HG02642 (cell line): ENCODE measurements around the gene EIF2S2.
"Not testable (repeated sequence)": the region's sequence is repeated elsewhere in the genome, so short reads cannot be mapped to it uniquely, and the experiment has no call there.

Experiments
- ATAC-seq: cut with Tn5 transposase; IDR thresholded peaks from one replicate; pipeline ENCODE4 v1.9.1; 2021; ENCODE audit warnings: mild to moderate bottlenecking; ENCODE audit not compliant: unreplicated experiment, poor library complexity

The EIF2S2 gene, protein sequence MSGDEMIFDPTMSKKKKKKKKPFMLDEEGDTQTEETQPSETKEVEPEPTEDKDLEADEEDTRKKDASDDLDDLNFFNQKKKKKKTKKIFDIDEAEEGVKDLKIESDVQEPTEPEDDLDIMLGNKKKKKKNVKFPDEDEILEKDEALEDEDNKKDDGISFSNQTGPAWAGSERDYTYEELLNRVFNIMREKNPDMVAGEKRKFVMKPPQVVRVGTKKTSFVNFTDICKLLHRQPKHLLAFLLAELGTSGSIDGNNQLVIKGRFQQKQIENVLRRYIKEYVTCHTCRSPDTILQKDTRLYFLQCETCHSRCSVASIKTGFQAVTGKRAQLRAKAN

DNA sequence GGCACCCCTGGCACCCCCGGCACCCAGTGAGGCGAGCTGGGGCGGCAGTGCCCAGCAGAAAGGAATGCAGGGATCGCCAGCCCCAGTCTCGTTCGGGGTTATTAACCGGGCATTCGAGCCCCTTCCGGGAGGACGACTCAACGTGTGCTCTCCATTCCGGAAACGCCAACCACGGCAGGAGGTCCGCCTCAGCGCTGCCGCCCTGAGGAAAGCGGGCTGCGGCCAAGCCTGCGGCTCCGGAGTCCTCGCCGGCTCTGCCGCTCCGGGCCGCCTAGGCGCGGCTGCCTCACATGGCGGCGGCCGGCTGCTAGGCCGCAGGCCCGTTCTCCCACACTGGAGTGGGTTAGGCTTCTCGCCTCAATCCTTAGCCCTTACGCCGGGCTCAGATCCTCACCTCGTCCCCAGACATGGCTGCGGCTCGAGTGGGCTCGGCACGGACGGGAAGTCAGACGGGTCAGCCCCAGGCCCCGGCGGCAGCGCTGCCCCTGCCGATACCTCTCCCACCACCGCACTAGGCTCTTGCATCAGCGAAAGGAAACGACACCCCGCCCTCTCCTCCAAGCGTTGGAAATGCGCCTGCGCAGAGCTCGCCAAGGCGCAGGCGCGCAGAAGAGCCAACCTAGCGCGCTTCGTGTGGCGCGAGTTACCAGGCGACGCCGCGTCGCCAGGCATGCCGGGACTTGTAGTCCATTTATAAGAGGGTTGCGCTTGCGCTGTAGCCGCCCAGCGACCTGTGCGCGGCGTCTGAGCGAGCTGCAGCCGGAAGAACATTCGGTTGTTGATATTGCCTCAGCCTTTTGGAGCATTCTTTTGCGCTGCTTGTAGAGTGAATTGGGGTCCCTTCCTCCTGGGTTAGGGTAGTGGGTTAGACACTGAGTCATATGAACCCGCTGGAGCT lies at the start of gene EIF2S2:
EIF2S2 (minus strand) TSS at position 542 of the 898 bp plus-strand sequence; CDS start at position 409, 133 bp downstream.
- ATAC-seq = peak; percentile 92

DNA sequence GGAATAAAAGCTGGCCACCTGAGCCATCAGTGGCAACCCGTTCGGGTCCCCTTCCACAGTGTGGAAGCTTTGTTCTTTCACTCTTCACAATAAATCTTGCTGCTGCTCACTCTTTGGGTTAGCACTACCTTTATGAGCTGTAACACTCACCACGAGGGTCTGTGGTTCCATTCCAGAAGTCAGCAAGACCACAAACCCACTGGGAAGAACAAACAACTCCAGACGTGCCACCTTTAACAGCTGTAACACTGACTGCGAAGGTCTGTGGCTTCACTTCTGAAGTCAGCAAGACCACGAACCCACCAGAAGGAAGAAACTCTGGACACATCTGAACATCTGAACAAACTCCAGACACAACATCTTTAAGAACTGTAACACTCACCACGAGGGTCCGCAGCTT lies 45.7 kb upstream of the EIF2S2 start:
- ATAC-seq = not testable (repeated sequence)

DNA sequence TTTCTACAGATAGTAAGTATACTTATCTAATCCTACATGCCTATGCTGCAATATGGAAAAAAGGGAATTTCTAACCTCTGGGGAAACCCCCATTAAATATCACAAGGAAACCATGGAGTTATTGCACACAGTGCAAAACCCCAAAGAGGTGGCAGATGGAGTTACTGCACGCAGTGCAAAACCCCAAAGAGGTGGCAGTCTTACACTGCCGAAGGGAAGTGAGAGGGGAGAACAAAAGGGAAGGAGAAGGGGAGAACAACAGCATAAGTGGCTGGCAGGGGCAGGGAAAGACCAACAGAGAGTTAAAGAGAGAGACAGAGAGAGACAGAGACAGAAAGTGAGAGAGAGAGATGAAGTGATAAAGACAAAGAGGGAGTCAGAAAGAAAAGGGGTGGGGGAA lies 43.8 kb upstream of the EIF2S2 start:
- no peak for ATAC-seq

DNA sequence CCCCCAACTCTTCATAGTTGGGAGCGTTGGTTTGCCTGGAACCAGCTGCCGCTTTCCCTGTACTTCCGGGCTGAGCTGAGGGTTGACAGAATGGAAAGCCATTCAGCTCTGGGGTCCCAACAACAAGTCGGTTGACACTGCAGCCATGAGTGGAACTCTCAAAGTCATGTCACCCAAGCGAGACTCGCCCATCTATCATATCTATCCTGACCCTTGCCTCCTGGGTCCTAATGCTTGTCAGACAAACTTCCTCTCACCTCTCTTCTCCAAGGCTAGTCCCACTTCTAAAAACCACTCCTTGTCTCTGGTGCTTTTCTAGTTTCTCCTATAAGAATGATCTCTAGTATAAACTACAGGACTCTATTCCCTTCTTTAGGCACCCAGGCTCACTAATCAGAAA lies 41.1 kb upstream of the EIF2S2 start:
- not testable (repeated sequence) for ATAC-seq

DNA sequence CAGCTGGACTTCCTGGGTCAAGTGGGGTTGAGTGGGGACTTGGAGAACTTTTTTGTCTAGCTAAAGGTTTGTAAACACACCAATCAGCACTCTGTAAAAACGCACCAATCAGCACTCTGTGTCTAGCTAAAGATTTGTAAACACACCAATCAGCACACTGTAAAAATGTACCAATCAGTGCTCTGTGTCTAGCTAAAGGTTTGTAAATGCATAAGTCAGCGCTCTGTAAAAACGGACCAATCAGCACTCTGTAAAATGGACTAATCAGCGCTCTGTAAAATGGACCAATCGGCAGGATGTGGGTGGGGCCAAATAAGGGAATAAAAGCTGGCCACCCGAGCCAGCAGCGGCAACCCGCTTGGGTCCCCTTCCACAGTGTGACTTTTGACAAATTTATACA lies 40.0 kb upstream of the EIF2S2 start:
- not testable (repeated sequence) for ATAC-seq

DNA sequence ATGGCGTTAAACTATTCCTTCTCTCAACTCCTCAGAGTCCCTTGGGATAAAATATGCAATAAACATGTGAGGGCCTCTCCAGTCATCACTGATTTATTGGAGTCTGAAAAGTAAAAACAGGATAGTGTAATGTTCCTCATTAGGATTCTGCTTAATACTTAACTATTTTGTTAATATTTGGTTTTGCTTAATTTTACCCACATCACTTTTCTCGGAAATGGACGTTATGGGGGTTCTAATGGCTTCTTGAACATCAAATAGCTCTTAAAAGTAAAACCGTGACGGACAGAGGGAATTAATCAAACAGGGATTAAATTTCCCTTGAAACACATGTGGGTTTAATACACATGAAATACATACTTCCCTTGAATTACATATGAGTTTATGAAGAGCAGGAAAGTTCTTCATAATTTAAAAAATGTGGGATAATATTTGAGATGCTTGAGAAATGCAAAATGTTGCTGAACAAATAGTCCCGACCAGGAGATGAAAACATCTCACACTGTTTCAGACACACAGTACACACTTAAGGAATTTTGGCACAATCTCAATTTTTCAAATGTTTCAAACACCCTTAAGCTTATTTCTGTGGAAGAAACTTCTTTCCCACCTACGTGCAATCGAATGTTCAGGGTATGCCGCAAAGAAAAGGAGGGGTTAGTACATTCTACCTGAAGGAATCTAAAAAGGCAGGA lies 38.4 kb upstream of the EIF2S2 start:
- no peak for ATAC-seq

DNA sequence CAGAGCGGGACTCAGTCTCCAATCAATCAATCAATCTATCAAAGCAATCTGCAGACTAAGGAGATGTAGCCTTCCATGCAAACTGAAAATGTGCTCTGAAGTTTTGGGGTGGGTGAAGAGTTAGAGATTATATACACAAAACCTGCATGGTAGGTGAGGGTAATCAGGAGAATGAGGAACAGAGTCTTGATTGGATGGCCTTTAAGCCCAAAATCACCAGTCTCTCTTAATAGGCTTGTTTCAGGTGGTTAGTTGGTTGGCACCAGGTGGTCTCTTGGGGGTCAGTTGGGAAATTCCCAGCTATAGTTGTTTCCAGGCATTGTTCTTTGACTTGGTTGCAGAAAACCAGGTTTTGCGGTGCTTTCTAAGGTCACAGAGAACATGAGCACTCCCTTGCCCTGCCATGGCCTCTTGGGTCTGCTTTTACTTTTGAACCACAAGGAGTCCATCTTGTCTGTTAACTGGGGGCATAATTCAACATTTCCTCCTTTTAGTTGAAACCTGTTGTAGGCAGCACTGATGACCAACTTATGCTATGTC lies 33.3 kb upstream of the EIF2S2 start:
- ATAC-seq = no peak

DNA sequence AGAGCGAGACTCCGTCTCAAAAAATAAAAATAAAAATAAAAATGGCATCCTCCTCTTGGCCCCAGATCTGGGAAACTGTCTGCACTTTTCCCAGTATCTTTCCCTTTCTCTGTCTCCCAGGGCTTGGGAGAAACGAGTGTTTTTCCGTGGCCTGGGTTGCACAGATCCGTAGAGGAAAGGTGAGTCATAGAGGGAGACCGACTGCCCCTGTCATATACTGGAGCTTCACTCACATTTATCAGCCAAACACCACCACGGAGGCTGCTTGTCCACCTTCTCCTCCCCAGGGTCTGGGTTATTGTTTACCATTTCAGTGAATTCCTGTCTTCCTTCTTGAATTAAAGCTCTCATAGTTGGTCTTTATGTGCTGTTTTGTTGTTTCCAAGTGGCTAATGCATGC lies 31.9 kb upstream of the EIF2S2 start:
- ATAC-seq = no peak

DNA sequence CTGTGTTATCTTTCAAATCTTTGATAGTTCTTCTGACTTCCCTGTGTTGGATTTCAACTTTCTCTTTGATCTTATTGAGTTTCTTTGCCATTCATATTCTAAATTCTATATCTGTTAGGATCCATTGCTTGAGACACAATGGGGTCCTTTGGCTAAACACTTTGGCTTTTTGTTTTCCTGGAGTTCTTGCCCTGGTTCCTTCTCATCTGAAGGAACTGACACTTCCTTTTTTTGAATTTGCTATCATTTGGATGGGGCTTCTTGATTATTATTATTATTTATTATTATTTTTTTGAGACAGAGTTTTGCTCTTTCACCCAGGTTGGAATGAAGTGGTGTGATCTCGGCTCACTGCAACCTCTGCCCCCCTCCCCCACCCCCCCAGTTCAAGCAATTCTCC lies 30.1 kb upstream of the EIF2S2 start:
- no peak for ATAC-seq

DNA sequence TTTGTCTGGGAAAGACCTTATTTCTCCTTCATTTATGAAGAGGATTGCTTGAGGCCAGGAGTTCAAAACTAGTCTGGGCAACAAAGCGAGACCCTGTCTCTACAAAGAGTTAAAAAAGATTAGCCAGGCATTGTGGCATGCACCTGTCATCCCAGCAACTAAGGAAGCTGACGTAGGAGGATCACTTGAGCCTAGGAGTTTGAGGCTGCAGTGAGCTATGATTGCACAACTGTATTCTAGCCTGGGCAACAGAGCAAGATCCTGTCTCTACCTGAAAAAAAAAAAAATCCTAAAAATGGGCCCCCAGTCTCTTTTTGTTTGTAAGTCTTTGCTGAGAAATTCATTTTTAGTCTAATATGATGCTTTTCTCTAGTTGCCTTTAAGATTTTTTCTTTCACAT lies 29.2 kb upstream of the EIF2S2 start:
- no peak for ATAC-seq

DNA sequence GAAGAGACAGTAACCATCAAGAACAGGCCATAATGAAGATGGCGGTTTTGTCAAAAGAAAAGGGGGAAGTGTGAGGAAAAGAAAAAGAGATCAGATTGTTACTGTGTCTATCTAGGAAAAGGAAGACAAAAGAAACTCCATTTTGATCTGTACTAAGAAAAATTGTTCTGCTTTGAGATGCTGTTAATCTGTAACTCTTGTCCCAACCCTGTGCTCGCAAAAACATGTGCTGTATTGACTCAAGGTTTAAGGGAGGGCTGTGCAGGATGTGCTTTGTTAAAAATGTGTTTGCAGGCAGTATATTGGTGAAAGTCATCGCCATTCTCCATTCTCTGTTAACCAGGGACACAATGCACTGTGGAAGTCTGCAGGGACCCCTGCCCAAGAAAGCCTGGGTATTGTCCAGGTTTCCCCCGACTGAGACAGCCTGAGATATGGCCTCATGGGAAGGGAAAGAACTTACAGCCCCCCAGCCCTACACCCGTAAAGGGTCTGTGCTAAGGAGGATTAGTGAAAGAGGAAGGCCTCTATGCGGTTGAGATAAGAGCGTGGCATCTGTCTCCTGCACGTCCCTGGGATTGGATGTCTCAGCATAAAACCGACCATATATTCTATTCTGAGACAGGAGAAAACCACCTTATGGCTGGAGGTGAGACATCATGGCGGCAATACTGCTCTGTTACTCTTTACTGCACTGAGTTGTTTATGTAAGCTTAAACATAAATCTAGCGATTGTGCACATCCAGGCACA lies 23.7 kb upstream of the EIF2S2 start:
- not testable (repeated sequence) for ATAC-seq

DNA sequence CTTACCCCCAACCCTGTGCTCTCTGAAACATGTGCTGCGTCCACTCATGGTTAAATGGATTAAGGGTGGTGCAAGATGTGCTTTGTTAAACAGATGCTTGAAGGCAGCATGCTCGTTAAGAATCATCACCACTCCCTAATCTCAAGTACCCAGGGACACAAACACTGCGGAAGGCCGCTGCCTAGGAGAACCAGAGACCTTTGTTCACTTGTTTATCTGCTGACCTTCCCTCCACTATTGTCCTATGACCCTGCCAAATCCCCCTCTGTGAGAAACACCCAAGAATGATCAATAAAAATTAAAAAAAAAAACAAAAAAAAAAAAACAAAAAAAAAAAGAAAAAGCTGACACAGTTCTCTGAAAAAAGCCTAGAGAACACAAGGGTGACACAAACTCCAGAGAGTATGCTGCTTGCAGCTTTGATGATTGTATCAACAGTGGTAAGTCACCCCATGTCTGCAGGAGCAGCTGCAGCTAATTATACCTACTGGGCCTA lies 21.4 kb upstream of the EIF2S2 start:
- not testable (repeated sequence) for ATAC-seq

DNA sequence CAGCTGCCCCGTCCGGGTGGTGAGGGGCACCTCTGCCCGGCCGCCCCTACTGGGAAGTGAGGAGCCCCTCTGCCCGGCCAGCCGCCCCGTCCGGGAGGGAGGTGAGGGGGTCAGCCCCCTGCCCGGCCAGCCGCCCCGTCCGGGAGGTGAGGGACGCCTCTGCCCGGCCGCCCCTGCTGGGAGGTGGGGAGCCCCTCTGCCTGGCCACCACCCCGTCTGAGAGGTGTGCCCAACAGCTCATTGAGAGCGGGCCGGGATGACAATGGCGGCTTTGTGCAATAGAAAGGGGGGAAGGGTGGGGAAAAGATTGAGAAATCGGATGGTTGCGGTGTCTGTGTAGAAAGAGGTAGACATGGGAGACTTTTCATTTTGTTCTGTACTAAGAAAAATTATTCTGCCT lies 20.9 kb upstream of the EIF2S2 start:
- ATAC-seq = not testable (repeated sequence)

DNA sequence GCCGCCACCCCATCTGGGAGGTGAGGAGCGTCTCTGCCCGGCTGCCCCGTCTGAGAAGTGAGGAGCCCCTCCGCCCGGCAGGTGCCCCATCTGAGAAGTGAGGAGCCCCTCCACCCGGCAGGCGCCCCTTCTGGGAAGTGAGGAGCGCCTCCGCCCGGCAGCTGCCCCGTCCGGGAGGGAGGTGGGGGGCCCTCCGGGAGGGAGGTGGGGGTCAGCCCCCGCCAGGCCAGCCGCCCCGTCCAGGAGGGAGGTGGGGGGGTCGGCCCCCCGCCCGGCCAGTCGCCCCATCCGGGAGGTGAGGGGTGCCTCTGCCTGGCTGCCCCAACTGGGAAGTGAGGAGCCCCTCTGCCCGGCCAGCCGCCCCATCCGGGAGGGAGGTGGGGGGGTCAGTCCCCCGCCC lies 20.4 kb upstream of the EIF2S2 start:
- not testable (repeated sequence) for ATAC-seq

DNA sequence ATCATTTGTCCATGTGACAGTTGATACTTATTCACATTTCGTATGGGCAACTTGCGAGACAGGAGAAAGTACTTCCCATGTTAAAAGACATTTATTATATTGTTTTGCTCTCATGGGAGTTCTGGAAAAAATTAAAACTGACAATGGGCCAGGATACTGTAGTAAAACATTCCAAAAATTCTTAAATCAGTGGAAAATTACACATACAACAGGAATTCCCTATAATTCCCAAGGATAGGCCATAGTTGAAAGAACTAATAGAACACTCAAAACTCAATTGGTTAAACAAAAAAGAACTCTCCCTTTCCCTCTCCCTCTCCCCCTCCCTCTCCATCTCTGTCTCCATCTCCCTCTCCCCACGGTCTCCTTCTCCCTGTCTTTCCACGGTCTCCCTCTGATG lies 19.4 kb upstream of the EIF2S2 start:
- ATAC-seq = no peak

DNA sequence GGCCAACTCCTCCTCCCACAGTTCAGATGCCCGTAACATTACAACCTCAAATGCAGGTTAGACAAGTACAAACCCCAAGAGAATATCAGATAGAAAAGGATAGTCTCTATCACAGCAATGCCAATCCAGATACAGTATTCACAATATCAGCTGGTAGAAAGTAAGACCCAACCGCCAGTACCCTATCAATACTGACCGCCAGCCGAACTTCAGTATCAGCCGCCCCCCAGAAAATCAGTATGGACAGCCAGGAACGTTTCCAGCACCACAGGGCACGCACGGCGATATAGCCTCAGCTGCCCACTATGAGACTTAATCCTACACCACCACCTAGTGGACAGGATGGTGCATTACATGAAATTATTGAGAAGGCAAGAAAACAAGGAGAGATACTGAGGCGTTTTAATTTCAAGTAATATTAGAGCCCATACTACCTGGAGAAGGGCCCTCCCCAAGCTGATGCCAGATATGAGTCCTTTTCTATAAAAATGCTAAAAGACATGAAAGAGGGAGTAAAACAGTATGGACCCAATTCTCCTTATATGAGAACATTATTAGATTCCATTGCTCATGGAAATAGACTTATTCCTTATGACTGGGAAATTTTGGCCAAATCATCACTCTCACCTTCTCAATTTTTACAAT lies 17.6 kb upstream of the EIF2S2 start:
- ATAC-seq = no peak

DNA sequence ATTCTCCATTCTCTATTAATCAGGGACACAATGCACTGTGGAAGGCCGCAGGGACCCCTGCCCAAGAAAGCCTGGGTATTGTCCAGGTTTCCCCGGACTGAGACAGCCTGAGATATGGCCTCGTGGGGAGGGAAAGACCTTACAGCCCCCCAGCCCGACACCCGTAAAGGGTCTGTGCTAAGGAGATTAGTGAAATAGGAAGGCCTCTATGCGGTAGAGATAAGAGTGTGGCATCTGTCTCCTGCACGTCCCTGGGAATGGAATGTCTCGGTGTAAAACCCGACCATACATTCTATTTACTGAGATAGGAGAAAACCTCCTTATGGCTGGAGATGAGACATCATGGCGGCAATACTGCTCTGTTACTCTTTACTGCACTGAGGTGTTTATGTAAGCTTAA lies 15.7 kb upstream of the EIF2S2 start:
- ATAC-seq = no peak

DNA sequence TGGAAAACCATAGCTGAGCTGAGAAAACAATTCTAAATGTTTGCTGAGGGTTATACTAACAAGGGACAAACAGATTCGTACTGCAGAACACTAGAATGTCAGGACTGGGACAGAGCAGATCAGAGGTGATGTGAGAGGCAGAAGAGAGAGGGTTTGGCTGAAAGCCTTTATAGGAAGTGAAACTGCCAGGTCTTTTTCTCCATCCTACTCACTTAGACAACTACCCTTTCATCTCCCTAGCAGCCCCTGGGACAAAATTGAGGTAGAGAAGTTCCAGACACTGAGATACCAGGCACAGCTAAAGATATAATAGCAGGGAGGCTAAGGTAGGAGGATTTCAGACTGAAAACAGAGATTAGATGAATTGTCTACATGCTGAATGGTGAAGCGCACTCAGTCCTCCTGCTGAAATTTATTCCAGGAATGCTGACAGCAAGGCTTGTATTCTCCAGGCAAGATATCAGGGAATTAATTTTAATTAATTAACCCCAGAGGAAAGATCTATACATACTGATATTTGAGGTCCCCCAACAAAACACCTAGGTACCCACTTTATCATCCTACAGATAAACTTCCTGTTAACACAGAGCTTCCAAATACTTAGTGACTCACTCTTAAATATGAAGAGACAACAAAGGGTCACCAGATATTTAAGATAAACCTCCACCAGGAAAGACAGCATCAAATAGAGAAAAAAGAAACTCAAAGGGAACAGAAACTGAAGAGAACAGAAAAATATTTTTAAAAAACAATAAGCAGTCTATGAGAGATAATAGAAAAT lies 12.6 kb upstream of the EIF2S2 start:
- no peak for ATAC-seq

DNA sequence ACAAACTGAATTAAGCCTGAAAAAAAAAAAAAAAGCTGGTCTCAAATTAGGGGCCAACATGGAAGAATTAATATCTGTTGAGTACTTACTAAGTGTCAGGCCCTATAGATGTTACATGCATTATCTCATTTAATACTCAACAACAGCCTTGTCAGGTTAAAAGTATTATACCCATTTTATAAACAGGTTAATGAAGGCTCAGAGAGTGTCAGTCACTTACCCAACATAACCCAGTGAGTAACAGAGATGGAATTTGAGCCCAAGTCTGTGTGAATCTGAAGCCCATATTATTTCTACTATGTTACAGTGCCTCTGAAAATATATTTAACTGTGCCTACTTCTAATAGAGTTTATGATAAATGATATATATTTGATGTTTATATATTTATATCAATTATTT lies 11.3 kb upstream of the EIF2S2 start:
- ATAC-seq = no peak
